ENCODE data around the gene MKNK1. TPM values are rescaled to one million over a fixed set of nuclear protein-coding genes. Genes with fewer than 3 reads are reported as not detected.

The MKNK1 gene
- total and polyA plus RNA-seq, 2 experiments from 2014 or later: 17.8 to 20.6 TPM

DNA sequence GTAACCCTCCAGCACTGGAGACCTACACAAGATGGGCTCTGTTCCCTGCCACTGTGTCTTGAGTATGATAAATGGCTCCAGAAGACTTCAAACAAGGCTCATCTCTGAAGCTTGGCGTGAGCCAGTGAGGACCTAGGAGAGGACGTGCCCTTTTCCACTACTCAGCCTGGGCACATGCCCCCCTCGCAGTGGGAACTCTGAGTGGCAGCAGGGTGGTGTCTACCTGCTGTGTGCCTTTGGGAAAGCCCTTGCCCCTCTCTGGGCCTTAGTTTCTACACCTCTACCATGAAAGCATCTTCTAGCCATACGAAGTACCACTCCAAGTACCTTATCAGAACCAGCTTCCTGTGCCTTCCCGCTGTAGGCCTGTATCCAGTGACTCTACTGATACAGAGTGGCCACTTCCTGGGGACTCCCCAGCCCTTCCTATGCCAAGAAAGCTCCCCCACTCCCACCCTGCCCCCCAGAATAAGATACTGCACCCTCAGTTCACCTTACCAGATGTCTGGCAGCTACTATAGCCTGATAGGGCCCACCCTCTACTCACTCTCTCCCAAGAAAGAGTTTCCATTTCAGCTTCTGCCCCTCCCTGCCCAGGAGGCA lies 15.7 kb upstream of the MKNK1 start:
- 93% methylated on average over 5 of the region's 5 CpGs for WGBS (ENCODE audit: low lambda C conversion rate, missing lambda C conversion rate)
- Histone ChIP-seq H3K79me2 (peaks cover 14% of the 10 kb centered on the region), H3K27me3 (no peaks in the 10 kb centered on the region), H4K20me1 (ENCODE audit: insufficient read depth, poor library complexity, severe bottlenecking) (no peaks in the 10 kb centered on the region), H3K36me3 (replicated peaks; ENCODE audit: insufficient read depth, low read depth) (no peaks in the 10 kb centered on the region), H2AFZ (no peak overlapping the region), H3K27ac (no peak overlapping the region), H3K9me2 (replicated peaks; ENCODE audit: insufficient read depth) (no peaks in the 10 kb centered on the region), H3K9me3 (ENCODE audit: low read depth) (no peaks in the 10 kb centered on the region), H3K4me1 (ENCODE audit: insufficient read depth) (peaks cover 20% of the 10 kb centered on the region), H3K4me3 (no peak overlapping the region), H3K4me2 (no peak overlapping the region)
- no peak for DNase-seq (ENCODE audit: low spot score)
- no peak for TF ChIP-seq EZH2phosphoT487 (IDR thresholded peaks at IDR 0.05; ENCODE audit: low read depth, severe bottlenecking, unreplicated experiment)
- TF ChIP-seq EZH2 (IDR thresholded peaks at IDR 0.05; ENCODE audit: borderline replicate concordance): no peak
- TF ChIP-seq, protein P1, sequence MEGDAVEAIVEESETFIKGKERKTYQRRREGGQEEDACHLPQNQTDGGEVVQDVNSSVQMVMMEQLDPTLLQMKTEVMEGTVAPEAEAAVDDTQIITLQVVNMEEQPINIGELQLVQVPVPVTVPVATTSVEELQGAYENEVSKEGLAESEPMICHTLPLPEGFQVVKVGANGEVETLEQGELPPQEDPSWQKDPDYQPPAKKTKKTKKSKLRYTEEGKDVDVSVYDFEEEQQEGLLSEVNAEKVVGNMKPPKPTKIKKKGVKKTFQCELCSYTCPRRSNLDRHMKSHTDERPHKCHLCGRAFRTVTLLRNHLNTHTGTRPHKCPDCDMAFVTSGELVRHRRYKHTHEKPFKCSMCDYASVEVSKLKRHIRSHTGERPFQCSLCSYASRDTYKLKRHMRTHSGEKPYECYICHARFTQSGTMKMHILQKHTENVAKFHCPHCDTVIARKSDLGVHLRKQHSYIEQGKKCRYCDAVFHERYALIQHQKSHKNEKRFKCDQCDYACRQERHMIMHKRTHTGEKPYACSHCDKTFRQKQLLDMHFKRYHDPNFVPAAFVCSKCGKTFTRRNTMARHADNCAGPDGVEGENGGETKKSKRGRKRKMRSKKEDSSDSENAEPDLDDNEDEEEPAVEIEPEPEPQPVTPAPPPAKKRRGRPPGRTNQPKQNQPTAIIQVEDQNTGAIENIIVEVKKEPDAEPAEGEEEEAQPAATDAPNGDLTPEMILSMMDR (IDR thresholded peaks at IDR 0.05; ENCODE audit: poor library complexity): no peak

DNA sequence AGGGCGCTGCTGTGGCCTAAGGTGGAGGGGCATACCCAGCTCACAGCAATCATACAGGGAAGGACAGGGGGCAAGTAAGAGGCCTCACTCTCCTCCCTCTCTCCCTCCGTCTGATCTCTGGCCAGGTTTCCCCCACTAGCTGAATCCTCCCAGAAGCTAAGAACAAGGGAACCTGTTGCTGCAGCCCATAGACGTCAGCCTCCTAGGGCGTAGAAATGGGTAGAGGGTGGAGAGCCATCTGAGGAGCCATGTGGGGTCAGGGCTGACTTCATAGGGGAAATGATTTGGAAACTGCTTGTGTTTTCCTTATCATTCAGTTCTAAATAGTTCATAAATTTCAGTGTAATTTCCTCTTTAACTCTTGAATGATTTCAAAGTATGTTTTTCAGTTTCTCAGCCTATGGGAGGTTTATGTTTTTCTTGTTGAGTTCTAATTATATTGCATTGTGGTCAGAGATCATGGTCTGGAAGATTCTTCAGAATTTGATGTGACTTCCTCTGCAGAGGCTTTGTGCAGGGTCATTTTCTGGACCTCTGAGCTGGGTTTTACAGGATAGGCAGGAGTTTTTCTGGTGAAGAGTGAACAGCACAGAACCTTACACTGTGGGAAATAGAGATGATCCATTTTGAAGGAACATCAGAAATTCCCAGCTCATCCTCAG lies 14.8 kb upstream of the MKNK1 start:
- 84% methylated on average over 4 of the region's 4 CpGs for WGBS (ENCODE audit: low lambda C conversion rate, missing lambda C conversion rate)
- H3K27me3 ChIP-seq: no peaks in the 10 kb centered on the region
- no peak for TF ChIP-seq EZH2phosphoT487 (IDR thresholded peaks at IDR 0.05; ENCODE audit: low read depth, severe bottlenecking, unreplicated experiment)
- TF ChIP-seq, protein P1 (IDR thresholded peaks at IDR 0.05; ENCODE audit: poor library complexity): no peak
- TF ChIP-seq EZH2 (IDR thresholded peaks at IDR 0.05; ENCODE audit: borderline replicate concordance): no peak
- no peak overlapping the region for H3K27ac ChIP-seq
- no peaks in the 10 kb centered on the region for H3K36me3 ChIP-seq (replicated peaks; ENCODE audit: insufficient read depth, low read depth)
- no peaks in the 10 kb centered on the region for H4K20me1 ChIP-seq (ENCODE audit: insufficient read depth, poor library complexity, severe bottlenecking)
- no peak overlapping the region for H3K4me3 ChIP-seq
- no peak overlapping the region for H2AFZ ChIP-seq
- H3K9me2 ChIP-seq (replicated peaks; ENCODE audit: insufficient read depth): no peaks in the 10 kb centered on the region
- no peak for DNase-seq (ENCODE audit: low spot score)
- no peak overlapping the region for H3K4me2 ChIP-seq
- peaks cover 19% of the 10 kb centered on the region for H3K4me1 ChIP-seq (ENCODE audit: insufficient read depth)
- no peaks in the 10 kb centered on the region for H3K9me3 ChIP-seq (ENCODE audit: low read depth)
- peaks cover 14% of the 10 kb centered on the region for H3K79me2 ChIP-seq

GRCh38 chr1:46617833-46618232 lies 13.8 kb upstream of the MKNK1 start:
- Histone ChIP-seq H3K4me2 (no peak overlapping the region), H3K36me3 (replicated peaks; ENCODE audit: insufficient read depth, low read depth) (no peaks in the 10 kb centered on the region), H3K27ac (no peak overlapping the region), H3K9me2 (replicated peaks; ENCODE audit: insufficient read depth) (no peaks in the 10 kb centered on the region), H3K79me2 (peaks cover 16% of the 10 kb centered on the region), H4K20me1 (ENCODE audit: insufficient read depth, poor library complexity, severe bottlenecking) (no peaks in the 10 kb centered on the region), H3K9me3 (ENCODE audit: low read depth) (no peaks in the 10 kb centered on the region), H3K4me1 (ENCODE audit: insufficient read depth) (peaks cover 13% of the 10 kb centered on the region), H2AFZ (no peak overlapping the region), H3K27me3 (no peaks in the 10 kb centered on the region), H3K4me3 (no peak overlapping the region)
- DNase-seq (ENCODE audit: low spot score): no peak
- TF ChIP-seq, protein P1 (IDR thresholded peaks at IDR 0.05; ENCODE audit: poor library complexity): no peak
- TF ChIP-seq EZH2 (IDR thresholded peaks at IDR 0.05; ENCODE audit: borderline replicate concordance) (no peak), EZH2phosphoT487 (IDR thresholded peaks at IDR 0.05; ENCODE audit: low read depth, severe bottlenecking, unreplicated experiment) (no peak)
- WGBS (ENCODE audit: low lambda C conversion rate, missing lambda C conversion rate): 88% methylated on average over 3 of the region's 3 CpGs
